HepG2 (cell line): Measurements from ENCODE around the gene SLCO2B1. TPM values are rescaled to one million over a fixed set of nuclear protein-coding genes. Genes with fewer than 3 reads are reported as not detected.

Source experiments
- ATF7 ChIP-seq, 2 experiments: fragments of 450-650 bp in 1 of 2; sonication (generic) in 1 of 2; formaldehyde crosslinking in 1 of 2; IDR thresholded peaks; 2 replicates each; pipeline versions ENCODE4 v1.4.0 to v1.6.1; 2016 to 2020; ENCODE audit warnings: antibody characterized with exemption in 1 of 2, mild to moderate bottlenecking in 1 of 2, missing genetic modification reagents in 1 of 2
- HNRNPH1 ChIP-seq: fragments of 200-400 bp; formaldehyde crosslinking; optimal IDR thresholded peaks from 2 replicates; pipeline ENCODE3; 2017; ENCODE audit warnings: mild to moderate bottlenecking, low read depth, low read length
- KDM5B ChIP-seq: sonication (generic); formaldehyde crosslinking; IDR thresholded peaks from 2 replicates; pipeline ENCODE4 v1.4.0; 2020; ENCODE audit warnings: missing genetic modification reagents, mild to moderate bottlenecking, borderline replicate concordance
- MATR3 ChIP-seq: sonication (generic); formaldehyde crosslinking; IDR thresholded peaks from 2 replicates; pipeline ENCODE4 v1.4.0; 2020; ENCODE audit warnings: missing genetic modification reagents
- NCOR1 ChIP-seq: fragments of 200-600 bp; sonication (generic); IDR thresholded peaks from 2 replicates; pipeline ENCODE4 v1.7.0; 2017; ENCODE audit warnings: antibody characterized with exemption, low read length, borderline replicate concordance
- NKX3-1 ChIP-seq: sonication (generic); formaldehyde crosslinking; IDR thresholded peaks from 2 replicates; pipeline ENCODE4 v1.5.0; 2020; ENCODE audit warnings: missing genetic modification reagents
- NR2F1 ChIP-seq, 2 experiments: fragments of 450-650 bp in 1 of 2; formaldehyde crosslinking in 1 of 2; IDR thresholded peaks; 2 replicates each; pipeline versions ENCODE4 v1.5.0 to v1.6.1; 2016 to 2020; ENCODE audit warnings: mild to moderate bottlenecking in 1 of 2, missing compliant biosample characterization in 1 of 2, missing genetic modification reagents in 1 of 2, moderate library complexity in 1 of 2
- SMC3 ChIP-seq: IDR thresholded peaks from 2 replicates; pipeline ENCODE4 v1.6.1; 2011; ENCODE audit warnings: low read length, improper control_type of control experiment
- SP4 ChIP-seq: sonication (generic); formaldehyde crosslinking; IDR thresholded peaks from 2 replicates; pipeline ENCODE4 v1.8.1; 2023; ENCODE audit warnings: mild to moderate bottlenecking, missing genetic modification reagents
- SP5 ChIP-seq: IDR thresholded peaks from 2 replicates; pipeline ENCODE4 v1.6.1; 2016; ENCODE audit warnings: low read depth, borderline replicate concordance
- STAG1 ChIP-seq: sonication (generic); formaldehyde crosslinking; IDR thresholded peaks from 2 replicates; pipeline ENCODE4 v1.4.0; 2020; ENCODE audit warnings: missing genetic modification reagents
- SYNCRIP ChIP-seq: fragments of 200-400 bp; formaldehyde crosslinking; IDR thresholded peaks from 2 replicates; pipeline ENCODE4 v1.6.1; 2018; ENCODE audit warnings: mild to moderate bottlenecking, low read depth, low read length; ENCODE audit not compliant: insufficient read depth
- U2AF2 ChIP-seq: fragments of 200-400 bp; formaldehyde crosslinking; IDR thresholded peaks from 2 replicates; pipeline ENCODE4 v1.6.1; 2017; ENCODE audit warnings: low read depth, mild to moderate bottlenecking, low read length
- ZFP1 ChIP-seq: IDR thresholded peaks from 2 replicates; pipeline ENCODE4 v1.6.1; 2016
- ZNF432 ChIP-seq: sonication (generic); formaldehyde crosslinking; IDR thresholded peaks from 2 replicates; pipeline ENCODE4 v1.5.0; 2020; ENCODE audit warnings: missing genetic modification reagents, mild to moderate bottlenecking, borderline replicate concordance
- polyA plus RNA-seq, 8 experiments: library from polyadenylated mRNA; depleted of rRNA in 3 of 8; stranded (reverse) in 7 of 8; unstranded in 1 of 8; fragments of >200 nt; fragmentation: Illumina TruSeq in 4 of 8; extraction: Trizol in 4 of 8; gene quantifications; 2 replicates each; pipeline versions ENCODE4 v1.2.1 to v1.2.3, GENCODE V29; 2011 to 2016; ENCODE audit warnings: low read depth in 4 of 8, missing spikeins in 1 of 8, mixed read lengths in 1 of 8; ENCODE audit not compliant: insufficient read depth in 1 of 8
- total RNA-seq, 5 experiments: library from RNA; depleted of rRNA; stranded (reverse); fragments of >200 nt; fragmentation: Illumina TruSeq; extraction: Trizol; gene quantifications; 2 replicates each; pipeline ENCODE4 v1.2.3, GENCODE V29; 2016; ENCODE audit warnings: low read depth in 1 of 5
- TF ChIP-seq, protein P1 (sequence below): IDR thresholded peaks from 2 replicates; pipeline ENCODE4 v1.6.1; 2016; ENCODE audit warnings: control low read depth
- TF ChIP-seq, protein P2 (sequence below): sonication (generic); formaldehyde crosslinking; IDR thresholded peaks from 2 replicates; pipeline ENCODE4 v1.5.1; 2020; ENCODE audit warnings: missing genetic modification reagents, mild to moderate bottlenecking, borderline replicate concordance
- TF ChIP-seq, protein P3 (sequence below): sonication (generic); formaldehyde crosslinking; IDR thresholded peaks from 2 replicates; pipeline ENCODE4 v1.4.0; 2020; ENCODE audit warnings: missing genetic modification reagents, mild to moderate bottlenecking, borderline replicate concordance
- TF ChIP-seq, protein P4 (sequence below): sonication (generic); formaldehyde crosslinking; IDR thresholded peaks from 2 replicates; pipeline ENCODE4 v1.4.0; 2020; ENCODE audit warnings: mild to moderate bottlenecking, low read depth, missing genetic modification reagents
- TF ChIP-seq, protein P5 (sequence below): IDR thresholded peaks from 2 replicates; pipeline ENCODE4 v1.6.1; 2016; ENCODE audit warnings: mild to moderate bottlenecking

The SLCO2B1 gene
- total and polyA plus RNA-seq, 2 of the 13 experiments (the other 11 are each of a cell fraction or from before 2014, with no cell fraction given) = 15.3 to 19.8 TPM

DNA sequence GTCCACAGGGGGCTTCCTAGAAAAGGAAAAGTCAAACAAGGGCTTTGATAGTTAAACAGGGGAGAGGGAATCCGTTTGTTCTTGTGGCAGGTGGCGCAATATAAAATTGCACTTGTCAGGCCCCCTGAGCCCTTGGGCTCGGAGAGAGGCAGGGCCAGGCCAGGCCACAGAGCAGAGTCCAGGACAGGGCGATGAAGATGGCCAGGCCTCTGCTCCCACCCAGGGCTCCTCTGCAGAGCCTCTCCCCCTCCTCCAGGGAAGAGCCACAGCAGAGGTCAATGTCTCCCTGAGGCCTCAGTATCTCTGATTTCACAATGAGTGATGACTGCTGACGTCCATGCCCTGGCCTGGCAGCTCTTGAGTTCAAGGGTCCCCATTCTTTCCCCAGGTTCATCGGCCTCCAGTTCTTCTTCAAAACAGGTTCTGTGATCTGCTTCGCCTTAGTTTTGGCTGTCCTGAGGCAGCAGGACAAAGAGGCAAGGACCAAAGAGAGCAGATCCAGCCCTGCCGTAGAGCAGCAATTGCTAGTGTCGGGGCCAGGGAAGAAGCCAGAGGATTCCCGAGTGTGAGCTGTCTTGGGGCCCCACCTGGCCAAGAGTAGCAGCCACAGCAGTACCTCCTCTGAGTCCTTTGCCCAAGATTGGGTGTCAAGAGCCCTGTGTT lies 53.2 kb downstream of the SLCO2B1 start (continued):
- no peak for TF ChIP-seq SYNCRIP
- peak; percentile 51 to 73 for TF ChIP-seq NR2F1 (CRISPR knock-in tag; IDR thresholded peaks at IDR 0.05)
- TF ChIP-seq, protein P1, sequence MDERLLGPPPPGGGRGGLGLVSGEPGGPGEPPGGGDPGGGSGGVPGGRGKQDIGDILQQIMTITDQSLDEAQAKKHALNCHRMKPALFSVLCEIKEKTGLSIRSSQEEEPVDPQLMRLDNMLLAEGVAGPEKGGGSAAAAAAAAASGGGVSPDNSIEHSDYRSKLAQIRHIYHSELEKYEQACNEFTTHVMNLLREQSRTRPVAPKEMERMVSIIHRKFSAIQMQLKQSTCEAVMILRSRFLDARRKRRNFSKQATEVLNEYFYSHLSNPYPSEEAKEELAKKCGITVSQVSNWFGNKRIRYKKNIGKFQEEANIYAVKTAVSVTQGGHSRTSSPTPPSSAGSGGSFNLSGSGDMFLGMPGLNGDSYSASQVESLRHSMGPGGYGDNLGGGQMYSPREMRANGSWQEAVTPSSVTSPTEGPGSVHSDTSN = no peak
- no peak for TF ChIP-seq U2AF2
- no peak for TF ChIP-seq SMC3
- no peak for TF ChIP-seq SP4
- TF ChIP-seq, protein P2, sequence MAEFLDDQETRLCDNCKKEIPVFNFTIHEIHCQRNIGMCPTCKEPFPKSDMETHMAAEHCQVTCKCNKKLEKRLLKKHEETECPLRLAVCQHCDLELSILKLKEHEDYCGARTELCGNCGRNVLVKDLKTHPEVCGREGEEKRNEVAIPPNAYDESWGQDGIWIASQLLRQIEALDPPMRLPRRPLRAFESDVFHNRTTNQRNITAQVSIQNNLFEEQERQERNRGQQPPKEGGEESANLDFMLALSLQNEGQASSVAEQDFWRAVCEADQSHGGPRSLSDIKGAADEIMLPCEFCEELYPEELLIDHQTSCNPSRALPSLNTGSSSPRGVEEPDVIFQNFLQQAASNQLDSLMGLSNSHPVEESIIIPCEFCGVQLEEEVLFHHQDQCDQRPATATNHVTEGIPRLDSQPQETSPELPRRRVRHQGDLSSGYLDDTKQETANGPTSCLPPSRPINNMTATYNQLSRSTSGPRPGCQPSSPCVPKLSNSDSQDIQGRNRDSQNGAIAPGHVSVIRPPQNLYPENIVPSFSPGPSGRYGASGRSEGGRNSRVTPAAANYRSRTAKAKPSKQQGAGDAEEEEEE (CRISPR knock-in tag) = no peak
- no peak for TF ChIP-seq ZNF432 (CRISPR knock-in tag)
- TF ChIP-seq, protein P3, sequence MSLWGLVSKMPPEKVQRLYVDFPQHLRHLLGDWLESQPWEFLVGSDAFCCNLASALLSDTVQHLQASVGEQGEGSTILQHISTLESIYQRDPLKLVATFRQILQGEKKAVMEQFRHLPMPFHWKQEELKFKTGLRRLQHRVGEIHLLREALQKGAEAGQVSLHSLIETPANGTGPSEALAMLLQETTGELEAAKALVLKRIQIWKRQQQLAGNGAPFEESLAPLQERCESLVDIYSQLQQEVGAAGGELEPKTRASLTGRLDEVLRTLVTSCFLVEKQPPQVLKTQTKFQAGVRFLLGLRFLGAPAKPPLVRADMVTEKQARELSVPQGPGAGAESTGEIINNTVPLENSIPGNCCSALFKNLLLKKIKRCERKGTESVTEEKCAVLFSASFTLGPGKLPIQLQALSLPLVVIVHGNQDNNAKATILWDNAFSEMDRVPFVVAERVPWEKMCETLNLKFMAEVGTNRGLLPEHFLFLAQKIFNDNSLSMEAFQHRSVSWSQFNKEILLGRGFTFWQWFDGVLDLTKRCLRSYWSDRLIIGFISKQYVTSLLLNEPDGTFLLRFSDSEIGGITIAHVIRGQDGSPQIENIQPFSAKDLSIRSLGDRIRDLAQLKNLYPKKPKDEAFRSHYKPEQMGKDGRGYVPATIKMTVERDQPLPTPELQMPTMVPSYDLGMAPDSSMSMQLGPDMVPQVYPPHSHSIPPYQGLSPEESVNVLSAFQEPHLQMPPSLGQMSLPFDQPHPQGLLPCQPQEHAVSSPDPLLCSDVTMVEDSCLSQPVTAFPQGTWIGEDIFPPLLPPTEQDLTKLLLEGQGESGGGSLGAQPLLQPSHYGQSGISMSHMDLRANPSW (CRISPR knock-in tag) = no peak
- no peak for TF ChIP-seq MATR3 (CRISPR knock-in tag)
- TF ChIP-seq, protein P4, sequence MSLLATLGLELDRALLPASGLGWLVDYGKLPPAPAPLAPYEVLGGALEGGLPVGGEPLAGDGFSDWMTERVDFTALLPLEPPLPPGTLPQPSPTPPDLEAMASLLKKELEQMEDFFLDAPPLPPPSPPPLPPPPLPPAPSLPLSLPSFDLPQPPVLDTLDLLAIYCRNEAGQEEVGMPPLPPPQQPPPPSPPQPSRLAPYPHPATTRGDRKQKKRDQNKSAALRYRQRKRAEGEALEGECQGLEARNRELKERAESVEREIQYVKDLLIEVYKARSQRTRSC = no peak
- TF ChIP-seq, protein P5, sequence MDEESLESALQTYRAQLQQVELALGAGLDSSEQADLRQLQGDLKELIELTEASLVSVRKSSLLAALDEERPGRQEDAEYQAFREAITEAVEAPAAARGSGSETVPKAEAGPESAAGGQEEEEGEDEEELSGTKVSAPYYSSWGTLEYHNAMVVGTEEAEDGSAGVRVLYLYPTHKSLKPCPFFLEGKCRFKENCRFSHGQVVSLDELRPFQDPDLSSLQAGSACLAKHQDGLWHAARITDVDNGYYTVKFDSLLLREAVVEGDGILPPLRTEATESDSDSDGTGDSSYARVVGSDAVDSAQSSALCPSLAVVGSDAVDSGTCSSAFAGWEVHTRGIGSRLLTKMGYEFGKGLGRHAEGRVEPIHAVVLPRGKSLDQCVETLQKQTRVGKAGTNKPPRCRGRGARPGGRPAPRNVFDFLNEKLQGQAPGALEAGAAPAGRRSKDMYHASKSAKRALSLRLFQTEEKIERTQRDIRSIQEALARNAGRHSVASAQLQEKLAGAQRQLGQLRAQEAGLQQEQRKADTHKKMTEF (CRISPR knock-in tag) = peak; percentile 65; the same call in 1 of the 2 replicates
- TF ChIP-seq KDM5B = no peak
- no peak for TF ChIP-seq ZFP1 (CRISPR knock-in tag)
- TF ChIP-seq STAG1 (CRISPR knock-in tag) = no peak; the same call in 1 of the 2 replicates
- TF ChIP-seq SP5 = peak; percentile 39; the same call in 1 of the 2 replicates
- no peak for TF ChIP-seq HNRNPH1
- 0 out of 2 replicates have a peak, but pooled peaks have one; percentile 1 for TF ChIP-seq ATF7 (IDR thresholded peaks at IDR 0.05)
- no peak for TF ChIP-seq ATF7 (CRISPR knock-in tag; IDR thresholded peaks at IDR 0.05)
- TF ChIP-seq NCOR1 = peak; percentile 91
- no peak for TF ChIP-seq NKX3-1 (CRISPR knock-in tag)
